ENCODE results near the gene TMEM138.
"Not testable (repeated sequence)": the region's sequence is repeated elsewhere in the genome, so short reads cannot be mapped to it uniquely, and the experiment has no call there.

TMEM138 gene

DNA sequence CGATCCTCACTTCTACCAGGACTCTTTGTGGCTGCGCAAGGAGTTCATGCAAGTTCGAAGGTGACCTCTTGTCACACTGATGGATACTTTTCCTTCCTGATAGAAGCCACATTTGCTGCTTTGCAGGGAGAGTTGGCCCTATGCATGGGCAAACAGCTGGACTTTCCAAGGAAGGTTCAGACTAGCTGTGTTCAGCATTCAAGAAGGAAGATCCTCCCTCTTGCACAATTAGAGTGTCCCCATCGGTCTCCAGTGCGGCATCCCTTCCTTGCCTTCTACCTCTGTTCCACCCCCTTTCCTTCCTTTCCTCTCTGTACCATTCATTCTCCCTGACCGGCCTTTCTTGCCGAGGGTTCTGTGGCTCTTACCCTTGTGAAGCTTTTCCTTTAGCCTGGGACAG, 6.5 kb downstream of the TMEM138 start:
- DNase-seq, result no peak

DNA sequence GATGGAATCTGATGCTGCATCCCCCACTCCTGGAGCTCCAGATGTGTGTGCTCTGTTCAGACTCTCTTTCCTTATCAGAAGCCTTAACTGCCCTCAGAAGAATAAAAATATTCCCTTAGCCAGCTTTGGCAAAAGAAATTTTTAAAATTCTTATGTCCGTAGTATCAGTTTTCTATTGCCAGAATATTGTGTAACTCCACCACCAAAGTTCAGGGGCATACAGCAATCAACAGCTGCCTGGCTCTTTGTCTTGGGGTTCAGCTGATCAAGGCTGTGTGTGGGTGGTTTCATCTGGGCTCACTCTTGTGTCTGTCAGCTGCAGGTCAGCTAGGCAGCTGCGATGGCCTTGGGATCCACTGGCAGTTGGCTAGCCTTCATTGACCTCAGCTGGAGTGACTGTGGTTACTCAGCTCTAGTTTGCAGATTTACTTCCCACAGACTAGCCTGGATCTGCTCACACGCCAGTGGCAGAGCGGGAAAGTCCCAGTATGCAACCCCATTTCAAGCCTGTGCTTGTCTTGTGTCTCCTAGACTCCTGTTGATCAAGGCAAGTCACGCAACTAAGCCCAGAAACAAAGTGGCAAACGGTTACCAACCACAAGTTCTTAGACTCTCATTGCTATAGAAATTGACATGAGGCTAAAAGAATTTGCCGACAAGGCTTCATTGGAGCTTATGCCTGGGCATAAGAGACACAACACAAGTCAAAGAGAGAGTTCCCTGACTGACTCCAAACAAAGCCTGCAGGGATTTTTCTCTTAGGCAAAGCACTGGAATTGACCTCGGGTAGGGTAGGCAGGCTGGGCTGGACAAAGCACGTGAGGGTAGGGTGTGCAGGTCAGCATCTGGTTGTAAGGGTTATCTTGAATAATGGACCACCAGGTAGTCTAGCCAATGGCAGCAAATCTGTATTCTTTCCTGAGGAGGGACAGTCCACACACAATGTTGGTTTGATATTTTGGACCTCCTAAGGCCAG, 7.5 kb downstream of the TMEM138 start:
- no peak for DNase-seq

DNA sequence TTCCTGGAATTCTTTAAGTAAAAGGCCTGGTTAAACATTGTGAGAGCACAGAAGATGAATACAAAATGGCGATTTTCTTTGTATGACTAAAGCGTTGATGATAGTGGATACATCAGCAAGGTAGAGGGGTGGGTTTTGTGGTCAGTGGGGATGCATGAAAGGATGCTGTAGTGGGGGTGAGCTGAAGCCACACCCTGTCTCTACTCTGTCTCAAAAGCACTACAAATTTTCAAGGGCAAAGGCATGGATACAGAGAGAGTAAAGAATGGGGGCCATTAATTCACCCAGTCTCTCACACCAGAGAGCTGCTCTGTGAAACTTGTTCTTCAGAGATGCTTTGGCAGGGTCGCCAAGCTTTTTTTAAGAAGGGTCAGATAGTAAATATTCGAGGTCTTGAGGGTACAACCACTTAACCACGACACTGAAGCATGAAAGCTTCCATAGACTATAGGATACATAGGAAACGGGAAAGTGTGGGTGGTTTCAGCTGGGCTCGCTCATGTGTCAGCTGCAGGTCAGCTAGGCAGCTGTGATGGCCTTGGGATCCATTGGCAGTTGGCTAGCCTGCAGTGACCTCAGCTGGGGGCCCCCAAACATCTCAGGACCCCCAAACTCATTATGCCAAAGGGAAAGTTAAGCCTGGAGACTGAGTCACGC, 8.3 kb downstream of the TMEM138 start:
- no peak for DNase-seq

DNA sequence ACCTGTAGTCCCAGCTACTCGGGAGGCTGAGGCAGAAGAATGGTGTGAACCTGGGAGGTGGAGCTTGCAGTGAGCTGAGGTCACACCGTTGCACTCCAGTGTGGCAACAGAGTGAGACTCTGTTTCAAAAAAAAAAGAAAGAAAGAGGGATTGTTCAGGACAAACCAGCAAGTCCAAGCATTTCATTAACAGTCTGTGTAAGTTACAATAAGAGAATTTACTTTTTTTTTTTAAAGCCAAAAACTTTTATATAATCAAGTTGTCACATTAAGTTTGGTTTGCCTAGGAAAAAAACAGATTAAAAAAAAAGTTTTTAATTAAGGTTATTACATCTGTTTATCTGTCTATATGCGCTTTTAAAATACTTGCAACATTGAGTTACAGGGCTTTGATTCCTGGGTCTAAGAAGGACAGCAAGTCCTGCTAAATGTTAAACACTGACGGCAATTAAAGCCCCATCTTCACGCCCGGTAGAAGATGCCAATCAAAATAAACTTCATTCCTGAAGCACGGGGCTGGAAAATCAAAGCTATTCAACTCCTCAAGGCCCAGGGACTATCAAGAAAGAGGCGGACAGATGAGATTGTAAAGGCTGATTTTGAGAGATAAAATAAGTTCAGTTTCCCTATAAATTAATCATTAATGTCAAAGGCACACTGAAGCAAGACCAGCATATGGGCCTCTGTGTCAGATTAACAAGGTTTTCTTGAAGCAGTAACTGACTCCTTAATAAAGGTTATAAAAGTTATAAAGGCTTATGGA, 10.7 kb downstream of the TMEM138 start:
- DNase-seq, result no peak

DNA sequence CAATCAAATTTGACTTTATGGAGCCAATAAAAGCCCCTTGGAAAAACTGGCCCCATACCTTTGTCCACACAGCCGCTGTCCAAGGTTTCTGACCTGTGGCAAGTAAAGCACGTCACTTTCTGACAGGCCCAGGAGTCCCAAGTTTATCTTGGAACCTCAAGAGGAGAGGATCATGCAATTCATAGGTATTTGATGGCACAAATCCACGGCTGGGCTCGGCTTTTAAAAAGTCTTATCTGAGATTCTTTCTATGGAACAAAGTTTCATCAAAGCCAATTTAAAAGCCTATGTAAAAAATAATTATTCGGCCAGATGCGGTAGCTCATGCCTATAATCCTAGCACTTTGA, 13.6 kb downstream of the TMEM138 start:
- DNase-seq, result no peak

DNA sequence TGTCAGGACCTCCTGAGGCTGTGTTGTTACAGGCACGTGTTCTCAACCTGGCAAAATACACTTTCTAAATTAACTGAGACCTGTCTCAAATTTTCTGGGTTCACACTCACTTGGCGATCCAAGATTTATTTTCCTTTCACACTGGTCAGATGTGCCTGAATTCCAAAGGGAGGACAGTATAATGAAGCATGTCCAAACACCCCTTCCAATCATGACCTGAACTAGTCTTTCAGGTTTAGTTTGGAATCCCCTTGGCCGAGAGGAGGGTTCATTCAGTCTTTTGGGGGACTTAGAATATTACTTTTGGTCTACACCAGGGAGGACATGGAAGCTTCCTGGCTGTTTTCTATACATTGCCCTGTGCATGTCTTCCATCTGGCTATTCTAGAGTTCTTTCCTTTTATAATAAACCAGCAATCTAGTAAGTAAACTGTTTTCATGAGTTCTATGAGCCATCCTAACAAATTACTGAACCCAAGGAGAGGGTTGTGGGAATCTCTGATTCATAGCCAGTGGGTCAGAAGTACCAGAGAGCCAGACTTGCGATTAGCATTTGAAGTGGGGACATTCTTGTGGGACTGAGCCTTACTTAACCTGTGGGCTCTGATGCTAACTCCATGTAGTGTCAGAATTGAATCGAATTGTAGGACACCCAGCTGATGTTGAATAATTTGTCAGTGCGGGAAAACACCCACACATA, 15.4 kb downstream of the TMEM138 start:
- no peak for DNase-seq

DNA sequence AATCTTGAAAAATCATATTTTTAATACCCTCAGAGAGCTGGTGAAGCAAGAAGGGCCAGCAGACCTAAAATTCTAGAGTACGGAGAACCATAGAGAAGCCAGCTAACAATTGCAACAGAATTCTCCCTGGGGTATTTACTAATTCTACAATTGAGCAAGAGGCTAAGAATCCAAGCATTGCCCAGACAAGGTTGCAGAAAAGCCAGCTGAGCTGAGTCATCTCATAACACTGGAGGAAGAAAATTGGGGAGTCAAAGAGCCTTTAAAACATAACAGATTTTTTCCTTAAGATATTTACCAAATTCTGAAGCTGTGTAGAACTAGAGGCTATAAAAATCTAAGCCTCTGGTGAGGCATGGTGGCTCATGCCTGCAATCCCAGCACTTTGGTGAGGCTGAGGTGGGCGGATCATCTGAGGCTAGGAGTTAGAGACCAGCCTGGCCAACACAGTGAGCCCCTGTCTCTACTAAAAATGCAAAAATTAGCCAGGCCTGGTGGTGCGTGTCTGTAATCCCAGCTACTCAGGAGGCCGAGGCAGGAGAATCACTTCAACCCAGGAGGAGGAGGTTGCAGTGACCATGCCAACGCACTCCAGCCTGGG, 16.6 kb downstream of the TMEM138 start:
- DNase-seq, result no peak

DNA sequence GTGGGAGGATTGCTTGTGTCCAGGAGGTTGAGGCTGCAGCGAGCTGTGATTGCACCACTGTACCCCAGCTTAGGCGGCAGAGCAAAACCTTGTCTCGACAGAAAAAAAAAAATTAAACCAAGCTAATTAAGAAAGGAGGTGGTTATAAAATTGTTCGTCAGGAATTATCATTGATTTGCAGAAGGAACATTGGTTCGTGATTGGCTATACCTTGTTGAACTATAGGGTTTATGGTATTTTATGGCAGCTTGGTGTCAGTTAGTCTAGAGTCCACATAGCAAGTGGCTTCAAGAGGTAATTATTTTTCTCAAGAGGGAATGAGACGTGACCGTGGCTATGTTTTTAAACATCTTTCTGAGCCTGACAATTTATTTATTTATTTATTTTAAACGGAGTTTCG, 18.7 kb downstream of the TMEM138 start:
- no peak for DNase-seq

DNA sequence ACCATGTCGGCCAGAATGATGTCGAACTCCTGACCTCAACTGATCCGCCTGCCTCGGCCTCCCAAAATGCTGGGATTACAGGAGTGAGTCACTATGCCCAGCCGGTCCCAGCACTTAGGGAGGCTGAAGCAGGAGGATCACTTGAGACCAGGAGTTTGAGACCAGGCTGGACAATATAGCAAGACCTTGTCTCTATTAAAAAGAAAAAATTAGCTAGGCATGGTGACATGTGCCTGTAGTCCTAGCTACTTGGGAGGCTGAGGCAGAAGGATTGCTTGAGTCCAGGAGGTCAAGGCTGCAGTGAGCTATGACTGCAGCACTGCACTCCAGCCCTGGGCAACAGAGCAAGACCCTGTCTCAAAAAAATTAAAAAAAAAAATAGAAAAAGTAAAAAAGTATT, 21.7 kb downstream of the TMEM138 start:
- DNase-seq, result not testable (repeated sequence)

DNA sequence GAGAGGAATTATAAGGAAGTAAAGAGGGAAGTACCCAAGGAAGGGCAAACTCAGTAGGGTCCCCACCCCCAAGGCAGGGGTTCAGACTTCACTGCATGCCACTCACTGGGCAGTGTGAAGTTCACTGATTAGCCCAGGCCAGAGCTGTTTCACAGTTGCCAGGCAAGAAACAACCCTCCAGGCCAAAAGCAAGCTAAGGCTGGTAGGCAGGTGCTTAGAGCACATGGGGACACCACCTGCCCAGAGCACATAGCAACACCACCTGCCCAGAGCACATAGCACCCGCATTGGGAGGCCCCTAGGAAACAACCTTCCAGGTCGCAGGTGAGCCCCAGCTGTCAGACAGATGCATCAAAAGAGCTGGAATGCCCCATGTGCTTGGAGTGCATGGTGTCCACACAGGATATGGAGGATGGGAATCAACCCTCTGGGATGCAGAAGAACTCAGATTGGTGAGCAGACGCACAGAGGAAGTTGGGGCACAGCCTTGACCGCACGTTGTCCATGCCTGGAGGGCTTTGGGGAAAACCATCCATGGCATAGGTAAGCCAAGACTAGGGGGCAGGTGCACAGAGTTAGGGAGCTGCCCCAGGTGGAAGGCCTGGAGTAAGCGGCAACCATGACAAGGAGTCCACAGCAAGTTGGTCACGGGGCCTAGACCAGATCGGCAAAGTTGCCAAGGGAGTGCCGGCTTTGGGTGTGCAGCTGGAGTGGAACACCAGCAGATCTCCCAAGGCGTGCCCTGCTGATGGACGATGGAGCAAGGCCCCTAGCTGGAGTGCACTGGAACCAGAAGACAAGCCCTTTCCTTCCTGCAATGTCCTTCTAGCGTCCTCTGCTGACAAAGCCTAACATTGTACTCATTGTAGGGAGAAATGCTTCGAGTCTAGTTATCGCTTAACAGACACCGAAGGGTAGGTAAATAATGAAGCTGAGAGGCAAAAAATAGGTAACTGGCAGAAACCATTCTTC, 22.4 kb downstream of the TMEM138 start:
- no peak for DNase-seq

DNA sequence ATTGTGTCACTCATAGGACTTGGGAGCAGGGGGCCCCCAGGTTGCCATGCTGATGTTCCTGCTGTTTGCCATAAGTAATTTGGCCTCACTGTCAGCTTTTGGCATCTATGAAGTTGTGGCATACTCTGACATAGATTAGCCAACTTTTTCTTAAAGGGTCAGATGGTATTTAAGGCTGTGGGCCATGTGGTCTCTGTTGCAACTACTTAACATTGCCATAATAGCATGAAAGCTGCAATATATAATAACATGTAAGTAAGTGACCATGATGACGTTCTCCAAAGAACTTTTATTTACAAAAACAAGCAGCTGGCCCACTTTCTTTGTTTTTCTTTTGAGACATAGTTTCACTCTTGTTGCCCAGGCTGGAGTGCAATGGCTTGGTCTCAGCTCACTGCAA, 28.0 kb downstream of the TMEM138 start:
- DNase-seq, result no peak

DNA sequence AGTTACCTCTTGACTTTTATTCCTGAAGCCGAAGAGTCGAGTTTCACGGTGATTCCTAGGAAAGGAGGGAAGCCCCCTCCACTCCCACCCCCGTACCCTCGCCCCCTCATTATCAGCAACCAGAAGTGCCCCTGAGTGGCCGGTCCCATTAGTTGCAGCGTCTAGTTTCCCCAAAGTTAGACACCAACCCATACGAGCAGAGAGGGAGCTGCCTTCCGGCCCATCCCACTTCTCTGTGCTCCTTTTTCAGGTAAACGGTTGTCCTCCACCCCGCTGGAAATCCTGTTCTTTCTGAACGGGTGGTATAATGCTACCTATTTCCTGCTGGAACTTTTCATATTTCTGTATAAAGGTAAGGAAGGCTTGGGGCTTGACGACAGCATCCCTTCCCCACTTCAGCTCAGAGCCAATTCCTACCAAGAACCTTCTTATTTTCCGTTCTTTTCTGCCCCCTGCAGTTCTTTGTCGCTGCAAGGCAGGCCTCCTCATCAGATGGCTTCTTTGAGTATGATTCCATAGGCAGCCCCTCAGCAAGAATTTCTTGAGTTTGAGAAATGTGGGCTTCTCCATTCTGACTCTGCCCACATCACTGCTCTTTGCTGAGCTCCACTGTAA, 30.9 kb downstream of the TMEM138 start:
- DNase-seq, result no peak

DNA sequence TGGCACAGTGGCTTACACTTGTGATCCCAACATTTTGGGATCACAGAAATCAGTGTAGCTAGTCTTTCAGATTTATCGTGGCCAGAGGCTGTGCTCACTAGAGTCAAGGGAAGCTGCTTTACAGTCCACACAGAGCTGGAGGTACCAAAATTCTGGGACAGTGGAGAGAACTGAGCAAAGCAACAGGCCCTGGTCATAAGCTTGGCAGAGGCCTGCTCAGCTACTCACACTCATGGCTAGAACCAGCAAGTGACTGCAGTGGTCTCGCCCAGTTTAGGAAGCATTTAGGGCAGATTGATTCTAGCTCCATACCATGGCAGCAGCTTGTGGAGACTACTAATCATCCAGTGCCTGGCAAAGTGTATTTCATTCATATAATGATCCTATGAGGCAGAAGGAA, 39.0 kb downstream of the TMEM138 start:
- DNase-seq, result no peak

DNA sequence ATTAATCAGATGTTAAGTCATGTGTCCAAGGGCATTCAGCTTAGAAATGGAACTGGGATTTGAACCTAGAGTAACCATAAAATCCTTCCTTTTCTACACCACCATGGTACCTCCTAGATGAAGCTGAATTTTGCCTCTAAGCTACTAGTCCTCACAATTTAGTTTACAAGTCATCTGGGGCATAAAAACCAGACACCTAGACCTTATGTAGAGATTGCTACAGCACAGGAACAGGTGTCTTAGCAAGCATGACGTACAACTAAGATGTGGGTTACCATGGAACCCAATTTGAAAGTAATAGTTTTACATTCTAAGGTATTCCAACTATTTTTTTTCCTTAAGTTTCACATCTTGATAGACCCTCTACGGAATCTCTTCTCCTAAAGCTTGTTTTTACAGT, 39.4 kb downstream of the TMEM138 start:
- DNase-seq, result no peak

DNA sequence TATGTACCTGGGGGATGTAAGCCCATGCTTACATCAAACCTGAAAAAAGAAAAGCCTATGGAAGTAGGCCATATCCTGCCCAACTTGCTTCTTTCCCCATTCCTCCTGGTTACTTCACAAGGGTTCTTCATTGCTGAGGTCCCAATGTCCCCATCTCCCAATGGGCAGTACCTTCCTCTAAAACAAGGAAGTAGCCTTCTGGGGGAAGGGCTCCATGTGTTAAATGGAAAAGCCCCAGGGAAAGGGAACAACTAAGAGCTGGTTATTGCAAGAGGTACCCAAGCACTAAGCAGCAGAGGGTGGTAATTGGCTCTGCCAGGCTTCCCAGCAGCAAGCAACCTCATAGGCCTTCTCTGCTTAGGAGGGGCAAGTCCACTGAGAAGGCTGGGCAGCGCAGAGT, 41.5 kb downstream of the TMEM138 start:
- no peak for DNase-seq

DNA sequence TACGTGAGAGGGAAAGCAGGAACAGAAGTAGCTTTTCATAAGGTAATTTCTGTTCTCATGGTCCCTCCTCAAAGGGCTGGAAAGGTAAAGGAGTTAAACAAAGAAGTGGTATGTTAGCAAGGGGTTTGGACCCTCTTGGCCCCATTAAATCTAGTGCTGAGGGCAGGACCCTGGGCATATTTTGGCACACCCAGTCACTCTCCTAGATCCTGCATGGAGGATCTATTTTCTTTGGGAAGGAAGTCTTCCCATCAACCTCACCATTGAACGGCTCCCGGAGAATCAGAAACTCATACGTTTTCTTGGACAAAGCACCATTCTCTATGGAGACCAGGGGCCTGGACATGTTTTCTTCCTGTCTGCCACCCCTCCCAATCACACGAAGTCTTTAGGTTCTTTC, 41.9 kb downstream of the TMEM138 start:
- no peak for DNase-seq

DNA sequence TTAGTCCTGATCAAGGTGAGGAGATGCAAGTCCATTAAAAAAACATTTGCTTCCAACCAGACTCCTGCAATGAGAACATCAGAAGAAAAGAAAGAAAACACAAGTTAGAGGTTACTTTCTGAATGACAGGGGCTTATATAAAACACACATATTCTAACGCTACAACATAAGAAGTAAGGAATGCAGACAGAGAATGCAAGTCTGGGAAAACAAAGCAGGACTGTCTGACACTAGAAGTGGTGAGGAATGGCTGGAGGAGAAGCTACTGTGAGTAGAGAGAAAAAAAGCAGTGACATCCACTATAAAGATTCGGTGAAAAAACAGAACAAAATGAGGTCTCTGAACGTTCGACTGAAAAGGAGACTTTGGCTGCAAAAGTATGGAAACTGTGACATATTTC, 42.5 kb downstream of the TMEM138 start:
- no peak for DNase-seq

DNA sequence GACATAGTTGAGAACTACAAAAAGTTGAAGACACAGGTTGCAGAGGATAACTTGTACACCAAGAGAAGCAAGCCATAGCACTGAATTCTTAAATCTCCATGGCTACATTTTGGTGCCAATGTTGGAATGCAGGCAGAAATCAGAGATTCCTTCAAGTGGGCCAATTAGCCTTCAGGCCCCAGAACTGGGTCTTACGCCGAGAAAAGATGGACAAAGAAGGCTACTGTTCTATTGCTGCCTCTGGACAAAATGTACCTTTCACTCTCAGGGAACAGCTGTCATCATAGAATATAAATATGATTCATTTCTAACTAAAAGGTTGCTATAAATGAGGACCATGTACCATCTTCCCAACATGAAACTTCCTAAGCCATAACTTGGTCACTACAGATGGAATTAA, 43.9 kb downstream of the TMEM138 start:
- DNase-seq, result no peak

DNA sequence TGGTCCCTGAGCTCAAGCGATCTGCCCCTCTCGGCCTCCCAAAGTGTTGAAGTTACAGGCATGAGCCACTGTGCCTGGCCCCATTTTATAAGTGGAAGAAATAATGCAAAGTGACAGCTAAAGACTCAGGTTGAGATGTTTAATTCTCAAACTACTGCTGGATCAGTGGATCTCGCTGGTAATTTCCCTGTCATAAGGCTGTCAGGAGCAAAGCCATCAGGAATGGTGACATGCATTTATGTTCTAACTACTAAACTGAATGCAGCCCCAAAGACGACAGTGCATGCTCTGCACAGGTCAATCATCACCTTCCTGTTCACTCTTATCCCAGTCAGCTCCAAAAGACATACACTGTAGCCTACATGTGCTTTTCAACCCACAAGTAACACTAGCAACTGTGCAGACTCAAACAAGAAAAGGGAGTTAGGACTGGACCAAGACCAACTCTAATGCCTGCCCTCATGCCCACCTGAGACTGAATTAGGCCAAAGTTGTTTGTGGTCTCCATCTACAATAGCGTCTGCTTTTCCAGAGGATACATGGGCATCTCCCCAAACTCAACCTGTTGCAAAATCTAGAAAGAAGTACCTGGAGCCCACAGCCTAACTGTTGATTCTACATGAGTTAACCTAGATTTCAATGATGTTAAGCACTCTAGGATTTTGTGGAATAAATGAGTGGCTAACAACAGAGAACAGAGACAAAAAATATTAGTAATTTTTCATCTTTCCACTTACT, 45.0 kb downstream of the TMEM138 start:
- DNase-seq, result no peak

DNA sequence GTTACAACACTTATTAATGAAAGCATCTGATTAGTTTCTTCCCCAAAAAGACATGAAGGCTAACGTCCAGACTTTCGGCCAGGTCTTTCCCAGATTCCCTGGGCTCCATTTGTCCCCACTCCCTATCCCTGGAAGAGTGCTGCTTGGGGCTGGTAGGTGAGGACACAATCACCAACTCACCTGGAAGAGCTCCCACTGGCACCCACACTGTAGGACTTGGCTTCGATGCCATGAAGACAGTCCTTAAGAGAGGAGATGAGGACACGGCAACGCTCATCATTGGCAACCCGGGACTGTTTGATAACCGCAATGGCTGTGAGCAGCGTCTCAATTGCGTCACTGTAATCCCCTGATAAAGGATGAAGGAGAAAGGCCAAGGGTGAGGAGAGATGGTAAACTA, 49.4 kb downstream of the TMEM138 start:
- no peak for DNase-seq
